Aorta (tissue), 5 donors: ENCODE measurements around the gene PDE4D. TPM values are rescaled to one million over a fixed set of nuclear protein-coding genes. Genes with fewer than 3 reads are reported as not detected.

Experiments
- ATAC-seq: fragments of 200-7000 bp; cut with Tn5 transposase; one replicate; pipeline ENCODE4 v1.9.1; 2022; ENCODE audit warnings: moderate library complexity; ENCODE audit not compliant: low FRiP score
- DNase-seq, 2 donors: peaks; one replicate each; pipeline ENCODE4 v3.0.0-alpha.2; 2020
- H3K27ac ChIP-seq, 2 donors: one replicate each; pipeline ENCODE4 v1.5.1; 2013; ENCODE audit warnings: low read length in 2 of 2, mild to moderate bottlenecking in 2 of 2, moderate library complexity in 2 of 2, control low read depth in 1 of 2, inconsistent platforms in 1 of 2, low read depth in 1 of 2
- H3K27me3 ChIP-seq, 2 donors: one replicate each; pipeline ENCODE4 v1.6.1; 2013; ENCODE audit warnings: control low read depth in 1 of 2, low read length in 1 of 2, mild to moderate bottlenecking in 1 of 2, moderate library complexity in 1 of 2; ENCODE audit not compliant: insufficient read depth in 2 of 2, control insufficient read depth in 1 of 2
- H3K36me3 ChIP-seq, 2 donors: one replicate each; pipeline ENCODE4 v1.6.1; 2013; ENCODE audit warnings: control low read depth in 1 of 2, low read length in 1 of 2, mild to moderate bottlenecking in 1 of 2; ENCODE audit not compliant: insufficient read depth in 2 of 2, control insufficient read depth in 1 of 2
- H3K4me1 ChIP-seq, 2 donors: one replicate each; pipeline ENCODE4 v1.6.1; 2013; ENCODE audit warnings: low read length in 2 of 2, control low read depth in 1 of 2, mild to moderate bottlenecking in 1 of 2, moderate library complexity in 1 of 2; ENCODE audit not compliant: insufficient read depth in 2 of 2, control insufficient read depth in 1 of 2
- H3K4me3 ChIP-seq, 2 donors: one replicate each; pipeline ENCODE4 v1.5.1; 2013; ENCODE audit warnings: low read length in 2 of 2, control low read depth in 1 of 2, mild to moderate bottlenecking in 1 of 2
- H3K9me3 ChIP-seq: one replicate; pipeline ENCODE4 v1.6.1; 2013; ENCODE audit warnings: mild to moderate bottlenecking, low read length; ENCODE audit not compliant: control insufficient read depth
- WGBS, 2 donors: extraction: QIAGEN DNeasy Blood & Tissue Kit; methylation state at CpG; one replicate each; pipeline ENCODE4 v1.1.7; 2013; 5-methylcytosine and 5-hydroxymethylcytosine counted together
- intact Hi-C, 2 donors: fragments of 100-400 bp; cut with DNase I; formaldehyde crosslinking; loops; one replicate each; pipeline versions ENCODE4 v1.14.2 to v1.15.0; 2022
- polyA plus RNA-seq, 2 donors: library from polyadenylated mRNA; stranded (reverse); fragments of 200-250 nt; gene quantifications; one replicate each; pipeline ENCODE4 v1.2.3, GENCODE V29; 2013
- total RNA-seq, 2 donors: library from RNA; stranded (reverse); fragmentation: NEBNext Ultra II Directional; extraction: Animal tissue kit (Norgen Biotek cat#: 25700); gene quantifications; one replicate each; pipeline ENCODE4 v1.2.1, GENCODE V29; 2021
- donor health status: healthy with polysubstance abuse.
- donor health status: Bipolar disorder and iron deficiency.
- donor health status: DM: no; HTN: no; CAD: no.
- donor health status: DM: no; HTN: no; CAD: no.
- donor health status: DM: yes; HTN: yes; CAD: no.

PDE4D gene
- total and polyA plus RNA-seq, 4 donors: 2.4 to 112 (median 33.3) TPM

GRCh38 chr5:59081693-59082092 is 811.8 kb downstream of the PDE4D start:
- H3K27ac ChIP-seq: no peak overlapping the region
- H3K4me1 ChIP-seq: no peaks in the 10 kb centered on the region
- 97 to 100% methylated on average over 1 of the region's 1 CpG for WGBS, 2 donors
- intact Hi-C loops: no loop called here
- no peaks in the 10 kb centered on the region for H3K36me3 ChIP-seq
- no peaks in the 10 kb centered on the region for H3K27me3 ChIP-seq
- no peaks in the 10 kb centered on the region for H3K9me3 ChIP-seq
- H3K4me3 ChIP-seq: no peak overlapping the region
- no peak for ATAC-seq
- no peak for DNase-seq

DNA sequence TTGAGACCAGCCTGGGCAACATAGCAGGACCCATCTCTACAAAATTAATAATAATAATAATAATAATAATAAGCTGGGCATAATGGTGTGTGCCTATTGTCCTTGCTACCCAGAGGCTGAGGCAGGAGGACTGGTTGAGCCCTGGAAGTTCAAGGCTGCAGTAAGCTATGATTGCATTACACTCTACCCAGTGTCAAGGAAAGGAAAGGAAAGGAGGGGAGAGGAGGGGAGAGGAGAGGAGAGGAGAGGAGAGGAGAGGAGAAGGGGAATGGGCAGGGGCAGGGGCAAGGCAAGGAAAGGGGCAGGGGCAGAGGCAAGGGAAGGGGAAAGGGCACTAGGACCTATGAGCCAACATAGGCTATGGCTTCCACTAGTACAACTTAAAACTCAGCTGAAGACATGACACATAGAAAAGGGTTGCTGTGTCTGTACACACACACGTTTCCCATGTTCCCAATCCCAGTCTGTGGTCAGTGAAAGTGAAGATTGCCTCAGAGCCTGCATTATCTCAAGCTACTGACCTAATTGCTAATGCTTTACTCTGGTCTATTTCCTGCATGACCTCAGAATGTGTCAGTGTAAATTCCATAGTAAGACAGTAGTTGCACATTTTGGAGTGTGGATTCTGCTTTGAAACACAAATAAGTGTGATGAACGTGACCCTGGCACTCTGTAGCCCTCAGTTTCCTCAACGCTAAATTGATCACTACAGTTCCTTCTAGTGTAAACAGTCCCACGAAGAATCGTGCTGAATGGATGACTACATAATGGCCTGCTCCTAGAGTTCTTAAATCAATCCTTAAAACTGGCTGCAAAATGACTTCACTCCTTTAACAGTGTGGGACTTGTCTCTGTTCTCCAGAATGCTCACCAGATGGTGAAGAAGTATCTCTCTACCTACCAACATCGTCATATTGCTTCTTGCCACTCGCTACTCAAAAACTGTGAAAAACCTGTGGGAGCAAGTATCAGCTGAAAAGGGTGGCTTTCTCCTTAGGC is 813.6 kb downstream of the PDE4D start:
- peak; percentile 50 for ATAC-seq
- no peaks in the 10 kb centered on the region for H3K9me3 ChIP-seq
- H3K4me1 ChIP-seq: no peaks in the 10 kb centered on the region
- no peak overlapping the region for H3K4me3 ChIP-seq
- intact Hi-C loops: no loop called here
- no peak overlapping the region for H3K27ac ChIP-seq
- no peaks in the 10 kb centered on the region for H3K36me3 ChIP-seq
- WGBS, 2 donors: 47% methylated on average over 7 of the region's 7 CpGs
- H3K27me3 ChIP-seq: no peaks in the 10 kb centered on the region
- DNase-seq: no peak

- no peak for DNase-seq
- Histone ChIP-seq H3K4me1 (no peaks in the 10 kb centered on the region), H3K27ac (no peak overlapping the region), H3K36me3 (no peaks in the 10 kb centered on the region), H3K4me3 (no peak overlapping the region), H3K27me3 (no peaks in the 10 kb centered on the region), H3K9me3 (no peaks in the 10 kb centered on the region)
- no peak for ATAC-seq
- WGBS, 2 donors: 87 to 88% methylated on average over 12 of the region's 12 CpGs
- intact Hi-C loops: no loop called here
Measured at GRCh38 chr5:59071755-59072549, 821.6 kb downstream of the PDE4D start.

GRCh38 chr5:59069438-59070079 is 824.0 kb downstream of the PDE4D start:
- DNase-seq (no peak), ATAC-seq (no peak)
- 37 to 53% methylated on average over 2 of the region's 2 CpGs for WGBS, 2 donors
- intact Hi-C loops: no loop called here
- H3K9me3 ChIP-seq: no peaks in the 10 kb centered on the region
- no peaks in the 10 kb centered on the region for H3K36me3 ChIP-seq
- H3K27me3 ChIP-seq: no peaks in the 10 kb centered on the region
- no peak overlapping the region for H3K27ac ChIP-seq
- H3K4me3 ChIP-seq: no peak overlapping the region
- no peaks in the 10 kb centered on the region for H3K4me1 ChIP-seq

DNA sequence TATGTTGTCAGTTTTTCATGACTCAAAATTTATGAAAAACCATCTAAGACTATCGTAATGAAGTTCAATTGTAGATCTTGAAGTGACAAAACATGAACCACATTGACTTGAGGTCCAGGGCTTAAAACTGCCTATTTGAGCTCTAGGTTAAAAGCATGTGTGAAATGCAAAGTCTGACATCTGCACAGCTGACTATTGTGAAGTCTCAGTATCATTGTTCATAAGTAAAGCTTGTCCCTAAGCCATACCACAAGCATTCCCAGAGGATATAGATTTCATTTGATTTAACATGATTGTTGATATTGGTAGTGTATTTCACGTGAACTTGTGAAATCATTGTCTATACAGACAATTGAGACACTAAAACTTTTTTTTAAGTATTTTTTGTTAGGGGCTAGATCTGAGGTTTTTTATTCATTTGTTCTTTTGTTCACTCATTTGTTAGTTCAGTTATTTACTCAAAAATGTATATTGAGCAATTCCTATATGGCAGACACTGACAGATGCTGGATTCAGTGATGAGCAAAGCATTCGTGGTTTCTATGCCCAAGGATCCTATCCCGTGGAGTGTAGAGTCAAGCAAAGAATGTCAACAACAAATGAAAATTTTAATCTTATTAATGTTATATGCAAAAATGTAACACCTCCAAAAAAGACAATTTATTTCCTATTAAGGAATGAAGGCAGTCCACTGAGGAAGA is 825.4 kb downstream of the PDE4D start:
- no peak overlapping the region for H3K4me3 ChIP-seq
- no peaks in the 10 kb centered on the region for H3K27me3 ChIP-seq
- H3K4me1 ChIP-seq: no peaks in the 10 kb centered on the region
- intact Hi-C loops: no loop called here
- H3K36me3 ChIP-seq: no peaks in the 10 kb centered on the region
- H3K9me3 ChIP-seq: no peaks in the 10 kb centered on the region
- ATAC-seq (no peak), DNase-seq (no peak)
- no peak overlapping the region for H3K27ac ChIP-seq
- 93 to 95% methylated on average over 4 of the region's 4 CpGs for WGBS, 2 donors

- no peak for ATAC-seq
- Histone ChIP-seq H3K27ac (no peak overlapping the region), H3K4me3 (no peak overlapping the region), H3K4me1 (no peaks in the 10 kb centered on the region), H3K9me3 (no peaks in the 10 kb centered on the region), H3K27me3 (no peaks in the 10 kb centered on the region), H3K36me3 (no peaks in the 10 kb centered on the region)
- intact Hi-C loops: no loop called here
- no peak for DNase-seq
- WGBS, 2 donors: 84 to 87% methylated on average over 5 of the region's 5 CpGs
Measured at GRCh38 chr5:59066367-59067163, 827.0 kb downstream of the PDE4D start.

GRCh38 chr5:59065554-59065953 is 828.0 kb downstream of the PDE4D start:
- ATAC-seq (no peak), DNase-seq (no peak)
- intact Hi-C loops: no loop called here
- Histone ChIP-seq H3K36me3 (no peaks in the 10 kb centered on the region), H3K27ac (no peak overlapping the region), H3K27me3 (no peaks in the 10 kb centered on the region), H3K4me3 (no peak overlapping the region), H3K9me3 (no peaks in the 10 kb centered on the region), H3K4me1 (no peaks in the 10 kb centered on the region)
- 99 to 100% methylated on average over 1 of the region's 1 CpG for WGBS, 2 donors
